ENCODE results near the gene CNDP1.

CNDP1 gene

GRCh38 chr18:74534150-74534969 is at the start of gene CNDP1:
TSS of gene CNDP1 (plus strand) at chr18:74534500. CDS start at chr18:74534668, 168 bp downstream.
- no peak for ATAC-seq (ENCODE audit: insufficient read depth, low read depth)
- no peaks in the 10 kb centered on the region for H3K79me2 ChIP-seq (ENCODE audit: insufficient read depth, low read length)
- TF ChIP-seq EZH2 (IDR thresholded peaks at IDR 0.05; ENCODE audit: borderline replicate concordance, low read depth, low read length, severe bottlenecking) (no peak), CTCF (IDR thresholded peaks at IDR 0.05; ENCODE audit: borderline replicate concordance, extremely low read depth, low read length, poor library complexity, severe bottlenecking) (no peak)
- H3K36me3 ChIP-seq (ENCODE audit: insufficient read depth, low read length), result no peaks in the 10 kb centered on the region
- H4K20me1 ChIP-seq (ENCODE audit: insufficient read depth, low read length), result no peaks in the 10 kb centered on the region
- H3K4me1 ChIP-seq (ENCODE audit: insufficient read depth, low read length), result no peaks in the 10 kb centered on the region
- H3K27me3 ChIP-seq (ENCODE audit: insufficient read depth, low read length, poor library complexity), result peaks cover 8% of the 10 kb centered on the region
- H2AFZ ChIP-seq (ENCODE audit: low read depth, low read length), result no peak within 1 kb of the TSS
- no peaks in the 10 kb centered on the region for H3K9me3 ChIP-seq (ENCODE audit: insufficient read depth, low read length, severe bottlenecking)
- H3K4me2 ChIP-seq (ENCODE audit: insufficient read depth, low read length), result no peak within 1 kb of the TSS
- DNase-seq, result no peak
- H3K27ac ChIP-seq (ENCODE audit: low read length), result no peak within 1 kb of the TSS
- no peak within 1 kb of the TSS for H3K9ac ChIP-seq (ENCODE audit: low read depth, low read length)
- H3K4me3 ChIP-seq (ENCODE audit: low read depth in 1 of 2, low read length in 2 of 2), result no peak within 1 kb of the TSS

- H2AFZ ChIP-seq (ENCODE audit: low read depth, low read length), result no peak overlapping the region
- DNase-seq (no peak), ATAC-seq (ENCODE audit: insufficient read depth, low read depth) (no peak)
- H3K9ac ChIP-seq (ENCODE audit: low read depth, low read length), result no peak overlapping the region
- no peak overlapping the region for H3K27ac ChIP-seq (ENCODE audit: low read length)
- 0 out of 2 replicates have a peak, but pooled peaks cover 3% of the 10 kb centered on the region for H3K4me1 ChIP-seq (ENCODE audit: insufficient read depth, low read length)
- H4K20me1 ChIP-seq (ENCODE audit: insufficient read depth, low read length), result no peaks in the 10 kb centered on the region
- no peaks in the 10 kb centered on the region for H3K9me3 ChIP-seq (ENCODE audit: insufficient read depth, low read length, severe bottlenecking)
- H3K27me3 ChIP-seq (ENCODE audit: insufficient read depth, low read length, poor library complexity), result peaks cover 19% of the 10 kb centered on the region
- no peaks in the 10 kb centered on the region for H3K79me2 ChIP-seq (ENCODE audit: insufficient read depth, low read length)
- TF ChIP-seq CTCF (IDR thresholded peaks at IDR 0.05; ENCODE audit: borderline replicate concordance, extremely low read depth, low read length, poor library complexity, severe bottlenecking) (no peak), EZH2 (IDR thresholded peaks at IDR 0.05; ENCODE audit: borderline replicate concordance, low read depth, low read length, severe bottlenecking) (no peak)
- no peak overlapping the region for H3K4me2 ChIP-seq (ENCODE audit: insufficient read depth, low read length)
- H3K4me3 ChIP-seq (ENCODE audit: low read depth in 1 of 2, low read length in 2 of 2), result no peak overlapping the region
- H3K36me3 ChIP-seq (ENCODE audit: insufficient read depth, low read length), result no peaks in the 10 kb centered on the region
These were observed 48.0 kb upstream of the CNDP1 start for GRCh38 chr18:74486119-74486849.

- H3K27me3 ChIP-seq (ENCODE audit: insufficient read depth, low read length, poor library complexity), result peaks cover 25% of the 10 kb centered on the region
- no peak overlapping the region for H3K4me3 ChIP-seq (ENCODE audit: low read depth in 1 of 2, low read length in 2 of 2)
- no peaks in the 10 kb centered on the region for H3K36me3 ChIP-seq (ENCODE audit: insufficient read depth, low read length)
- no peaks in the 10 kb centered on the region for H3K9me3 ChIP-seq (ENCODE audit: insufficient read depth, low read length, severe bottlenecking)
- ATAC-seq (ENCODE audit: insufficient read depth, low read depth) (no peak), DNase-seq (no peak)
- H2AFZ ChIP-seq (ENCODE audit: low read depth, low read length), result no peak overlapping the region
- no peak overlapping the region for H3K9ac ChIP-seq (ENCODE audit: low read depth, low read length)
- H3K4me1 ChIP-seq (ENCODE audit: insufficient read depth, low read length), result 0 out of 2 replicates have a peak, but pooled peaks cover 3% of the 10 kb centered on the region
- H3K27ac ChIP-seq (ENCODE audit: low read length), result no peak overlapping the region
- no peaks in the 10 kb centered on the region for H3K79me2 ChIP-seq (ENCODE audit: insufficient read depth, low read length)
- no peak overlapping the region for H3K4me2 ChIP-seq (ENCODE audit: insufficient read depth, low read length)
- no peaks in the 10 kb centered on the region for H4K20me1 ChIP-seq (ENCODE audit: insufficient read depth, low read length)
- TF ChIP-seq CTCF (IDR thresholded peaks at IDR 0.05; ENCODE audit: borderline replicate concordance, extremely low read depth, low read length, poor library complexity, severe bottlenecking), result no peak
- no peak for TF ChIP-seq EZH2 (IDR thresholded peaks at IDR 0.05; ENCODE audit: borderline replicate concordance, low read depth, low read length, severe bottlenecking)
These were observed 45.9 kb upstream of the CNDP1 start for GRCh38 chr18:74488354-74488753.
